Myocyte (in vitro differentiated cells): ENCODE results near the gene PHF21A. TPM values are rescaled to one million over a fixed set of nuclear protein-coding genes. Genes with fewer than 3 reads are reported as not detected.

Experiments
- DNase-seq: peaks from one replicate; pipeline ENCODE4 v3.0.0-alpha.2; 2012; ENCODE audit warnings: low read depth
- total RNA-seq: library from RNA; depleted of rRNA; stranded (reverse); fragments of >200 nt; gene quantifications from 2 replicates; pipeline ENCODE4 v1.2.3, GENCODE V29; 2014

PHF21A gene
- total RNA-seq, 1 donor from 2014 or later, result 13.5 TPM

DNA sequence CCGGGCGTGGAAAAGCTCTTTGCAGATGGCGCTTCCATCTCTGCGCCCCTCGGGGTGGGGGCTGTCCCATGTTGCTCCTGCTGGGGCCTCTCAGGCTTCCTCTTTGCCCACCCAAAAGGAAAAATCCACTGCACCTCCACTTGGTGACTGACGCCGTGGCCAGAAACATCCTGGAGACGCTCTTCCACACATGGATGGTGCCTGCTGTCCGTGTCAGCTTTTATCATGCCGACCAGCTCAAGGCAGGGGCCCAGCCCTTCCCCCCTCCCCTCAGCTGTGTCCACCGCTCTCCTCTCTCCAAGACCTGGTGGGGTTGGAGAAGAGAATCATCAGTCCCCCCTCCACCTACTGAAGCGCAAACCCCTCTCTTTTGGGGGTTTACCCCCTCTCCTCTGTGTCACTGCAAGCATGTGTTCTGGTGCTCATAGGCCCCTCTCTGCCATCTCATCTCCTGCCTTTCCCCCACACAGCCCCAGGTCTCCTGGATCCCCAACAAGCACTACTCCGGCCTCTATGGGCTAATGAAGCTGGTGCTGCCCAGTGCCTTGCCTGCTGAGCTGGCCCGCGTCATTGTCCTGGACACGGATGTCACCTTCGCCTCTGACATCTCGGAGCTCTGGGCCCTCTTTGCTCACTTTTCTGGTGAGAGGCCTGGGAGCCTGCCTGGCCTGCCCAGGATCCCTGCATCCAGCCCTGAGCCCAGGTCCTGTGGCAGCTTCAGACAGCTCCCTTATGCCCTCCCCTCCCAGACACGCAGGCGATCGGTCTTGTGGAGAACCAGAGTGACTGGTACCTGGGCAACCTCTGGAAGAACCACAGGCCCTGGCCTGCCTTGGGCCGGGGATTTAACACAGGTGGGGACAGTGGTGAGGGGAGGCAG is 197.0 kb downstream of the PHF21A start:
- no peak for DNase-seq

DNA sequence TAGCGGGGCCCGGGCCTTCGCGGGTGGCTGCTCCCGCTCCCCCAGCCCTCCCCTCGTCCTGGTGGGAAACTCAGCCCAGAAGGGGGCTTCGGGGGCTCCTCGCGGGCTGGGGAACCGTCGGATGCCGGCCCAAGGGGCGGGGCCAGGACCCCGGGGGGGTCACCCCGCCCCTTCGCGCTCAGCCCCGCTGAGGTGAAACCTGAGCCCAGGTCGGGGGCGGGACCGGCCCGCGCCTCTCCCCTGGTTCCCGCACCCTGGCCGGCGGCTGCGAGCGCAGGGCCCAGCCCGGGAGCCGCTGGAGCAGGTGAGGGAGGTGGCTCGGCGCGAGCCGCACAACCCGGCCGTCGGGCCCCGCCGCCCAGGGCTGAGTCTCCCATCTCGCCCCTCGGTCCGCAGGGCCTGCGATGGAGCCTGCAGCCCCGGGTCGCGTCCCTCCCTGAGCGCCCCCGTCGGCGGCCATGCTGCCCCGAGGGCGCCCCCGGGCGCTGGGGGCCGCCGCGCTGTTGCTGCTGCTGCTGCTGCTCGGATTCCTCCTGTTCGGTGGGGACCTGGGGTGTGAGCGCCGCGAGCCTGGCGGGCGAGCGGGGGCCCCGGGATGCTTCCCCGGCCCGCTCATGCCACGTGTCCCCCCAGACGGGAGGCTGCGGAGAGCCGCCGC is 198.7 kb downstream of the PHF21A start, which contains the start of gene LARGE2:
Gene LARGE2 (plus strand): TSS at position 232 of the 658 bp plus-strand sequence. CDS start 227 bp downstream, at position 459.
- DNase-seq, result no peak

GRCh38 chr11:45921561-45922424 is 199.5 kb downstream of the PHF21A start:
- DNase-seq, result no peak

- DNase-seq, result no peak
Observed at GRCh38 chr11:45920531-45921477, 200.4 kb downstream of the PHF21A start.

GRCh38 chr11:45919806-45920530 is 201.3 kb downstream of the PHF21A start:
- DNase-seq, result no peak

- DNase-seq, result no peak
Observed at GRCh38 chr11:45918962-45919675, 202.1 kb downstream of the PHF21A start.

GRCh38 chr11:45918331-45918941 is 202.8 kb downstream of the PHF21A start:
- peak; percentile 80 for DNase-seq

- DNase-seq, result peak; percentile 98
Observed at GRCh38 chr11:45917623-45918330, 203.5 kb downstream of the PHF21A start, which contains the start of gene PEX16. PEX16 (minus strand) TSS chr11:45917877; CDS start chr11:45917811, 66 bp downstream.

- DNase-seq, result no peak
Observed at GRCh38 chr11:45917286-45917622, 204.0 kb downstream of the PHF21A start.

DNA sequence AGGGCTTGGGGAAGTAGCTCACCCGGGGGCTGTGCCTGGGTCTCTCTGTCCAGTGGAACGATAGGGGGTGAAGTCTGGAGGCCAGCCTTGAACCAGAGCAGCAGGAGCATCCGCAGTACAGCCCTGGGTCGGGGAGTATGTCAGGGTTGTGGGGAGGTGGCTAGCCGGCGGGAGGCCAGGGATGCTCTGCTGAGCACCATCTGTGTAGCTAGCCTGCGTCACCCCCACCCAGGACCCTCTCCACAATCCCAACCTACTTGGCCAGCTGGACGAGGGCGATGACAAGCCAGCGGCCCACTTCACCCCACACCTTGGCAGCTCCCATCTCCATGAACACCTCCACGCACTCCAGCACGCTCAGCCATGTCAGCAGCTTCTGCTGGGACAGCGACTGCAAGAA is 205.8 kb downstream of the PHF21A start:
- DNase-seq, result no peak

GRCh38 chr11:45913942-45914635 is 207.2 kb downstream of the PHF21A start:
- DNase-seq, result no peak

GRCh38 chr11:45913514-45913913 is 207.7 kb downstream of the PHF21A start:
- DNase-seq, result no peak

DNA sequence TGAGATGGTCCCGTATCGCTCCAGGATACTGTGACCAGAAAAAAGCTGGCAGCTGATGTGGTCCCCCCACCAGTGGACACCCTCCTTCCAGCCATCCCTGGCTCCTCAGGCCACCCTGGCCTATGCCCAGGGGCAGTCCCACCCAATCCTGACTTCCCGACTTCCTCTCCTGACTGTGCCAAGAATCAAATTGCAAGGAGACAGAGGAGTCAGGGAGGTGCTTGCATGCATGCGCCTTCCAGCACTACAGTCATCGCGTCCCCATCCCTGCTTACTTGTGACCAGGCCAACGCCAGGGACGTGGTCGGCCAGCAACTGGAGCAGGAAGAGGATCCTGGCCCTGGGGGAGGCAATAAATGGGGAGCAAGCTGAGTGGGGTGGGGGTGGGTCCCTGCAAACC is 210.6 kb downstream of the PHF21A start:
- no peak for DNase-seq

- no peak for DNase-seq
Observed at GRCh38 chr11:45909594-45910475, 211.4 kb downstream of the PHF21A start.

DNA sequence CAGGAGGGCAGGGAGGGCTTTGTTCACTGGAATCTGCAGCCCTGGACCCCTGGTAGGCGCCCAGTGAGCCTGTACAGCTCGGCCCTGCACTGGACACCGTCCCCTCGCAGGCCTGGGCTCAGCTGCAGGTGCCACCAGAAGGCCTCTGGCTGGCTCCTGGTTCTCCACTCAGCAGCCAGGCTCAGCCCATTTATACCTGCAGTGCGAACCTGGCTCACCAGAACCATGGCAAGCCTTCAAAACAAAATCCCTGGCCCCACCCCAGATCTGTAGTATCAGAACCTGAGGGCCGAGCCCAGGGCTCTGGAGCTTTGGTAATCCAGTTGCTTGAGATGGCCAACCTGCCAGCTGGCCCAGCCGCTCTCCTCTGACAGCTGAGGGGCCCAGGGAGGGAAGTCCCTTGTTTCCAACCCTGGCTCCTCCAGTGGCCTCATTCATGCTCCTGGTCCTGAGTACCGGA is 213.3 kb downstream of the PHF21A start:
- DNase-seq, result peak; percentile 45

- no peak for DNase-seq
Observed at GRCh38 chr11:45906965-45907611, 214.2 kb downstream of the PHF21A start, which contains the start of gene FREY1. FREY1 (minus strand) TSS chr11:45907271; CDS start chr11:45907245, 26 bp downstream.
